ENCODE measurements around the gene CMSS1. TPM values are rescaled to one million over a fixed set of nuclear protein-coding genes. Genes with fewer than 3 reads are reported as not detected.
"Not testable (repeated sequence)": the region's sequence is repeated elsewhere in the genome, so short reads cannot be mapped to it uniquely, and the experiment has no call there.

Gene CMSS1
- total and polyA plus RNA-seq, 11 donors: 13.5 to 48.4 (median 34.8) TPM

DNA sequence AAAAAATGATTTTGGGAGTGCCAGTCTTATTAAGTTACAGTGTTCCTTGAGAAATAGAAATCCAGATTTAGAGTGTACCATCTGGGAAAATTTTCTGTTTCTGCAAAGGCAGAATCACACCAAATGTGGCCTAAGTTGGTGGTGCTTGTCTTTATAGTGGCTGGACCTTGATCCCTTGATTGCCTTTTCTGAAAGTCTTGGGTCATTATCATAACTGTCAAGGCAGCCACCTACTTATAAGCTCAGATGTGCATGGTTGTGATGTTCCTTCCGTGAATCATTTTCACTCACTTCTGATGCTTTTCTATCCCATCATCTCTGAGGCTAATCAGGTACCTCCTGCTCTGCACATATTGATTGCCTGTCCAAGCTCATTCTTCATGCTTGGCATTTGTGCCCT is 20.1 kb downstream of the CMSS1 start:
- 94 to 100% (median 95%) methylated on average over 1 of the region's 1 CpG for WGBS, 4 donors
- H3K27ac ChIP-seq: no peak overlapping the region
- TF ChIP-seq POLR2A (IDR thresholded peaks at IDR 0.05): no peak
- TF ChIP-seq, protein P1, sequence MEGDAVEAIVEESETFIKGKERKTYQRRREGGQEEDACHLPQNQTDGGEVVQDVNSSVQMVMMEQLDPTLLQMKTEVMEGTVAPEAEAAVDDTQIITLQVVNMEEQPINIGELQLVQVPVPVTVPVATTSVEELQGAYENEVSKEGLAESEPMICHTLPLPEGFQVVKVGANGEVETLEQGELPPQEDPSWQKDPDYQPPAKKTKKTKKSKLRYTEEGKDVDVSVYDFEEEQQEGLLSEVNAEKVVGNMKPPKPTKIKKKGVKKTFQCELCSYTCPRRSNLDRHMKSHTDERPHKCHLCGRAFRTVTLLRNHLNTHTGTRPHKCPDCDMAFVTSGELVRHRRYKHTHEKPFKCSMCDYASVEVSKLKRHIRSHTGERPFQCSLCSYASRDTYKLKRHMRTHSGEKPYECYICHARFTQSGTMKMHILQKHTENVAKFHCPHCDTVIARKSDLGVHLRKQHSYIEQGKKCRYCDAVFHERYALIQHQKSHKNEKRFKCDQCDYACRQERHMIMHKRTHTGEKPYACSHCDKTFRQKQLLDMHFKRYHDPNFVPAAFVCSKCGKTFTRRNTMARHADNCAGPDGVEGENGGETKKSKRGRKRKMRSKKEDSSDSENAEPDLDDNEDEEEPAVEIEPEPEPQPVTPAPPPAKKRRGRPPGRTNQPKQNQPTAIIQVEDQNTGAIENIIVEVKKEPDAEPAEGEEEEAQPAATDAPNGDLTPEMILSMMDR (IDR thresholded peaks at IDR 0.05): no peak
- H3K4me3 ChIP-seq: no peak overlapping the region
- no peaks in the 10 kb centered on the region for H3K27me3 ChIP-seq
- no peaks in the 10 kb centered on the region for H3K9me3 ChIP-seq
- peaks cover 0 to 4% (median 0%) of the 10 kb centered on the region in 9 donors for H3K36me3 ChIP-seq
- intact Hi-C loops (cut with DNase I): loop anchor here in 4 of 10 donors (5.0 to 10.0 kb wide), 3 partner anchors 225 to 567 kb away; partner anchors contain the start of genes LNP1 (in 1 of the 4) and TOMM70 (in 1 of the 4)
- no peak for ATAC-seq
- no peak for DNase-seq
- H3K4me1 ChIP-seq: peaks cover 0 to 45% (median 16%) of the 10 kb centered on the region in 12 donors

DNA sequence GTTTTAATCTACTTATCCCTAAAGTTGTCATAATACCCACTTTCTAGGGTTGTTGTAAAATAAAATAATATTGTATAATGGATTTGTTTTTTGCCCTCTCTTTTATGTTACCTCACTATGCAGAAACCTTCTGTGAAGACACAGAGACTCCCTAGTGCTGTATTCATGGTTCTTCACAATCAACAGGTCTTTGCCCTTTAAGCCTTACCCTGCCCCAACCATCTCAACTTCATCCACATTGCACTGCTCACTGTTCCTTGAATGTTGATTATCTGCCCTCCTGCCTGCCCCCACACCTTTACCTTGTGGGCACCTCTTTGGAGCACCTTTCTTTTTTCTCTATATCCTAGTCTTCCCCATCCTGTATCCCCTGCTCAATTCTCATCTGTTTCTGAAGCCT is 21.1 kb downstream of the CMSS1 start:
- no peak for ATAC-seq
- intact Hi-C loops (cut with DNase I): loop anchor here in 4 of 10 donors (5.0 to 10.0 kb wide), 3 partner anchors 224 to 566 kb away; partner anchors contain the start of genes LNP1 (in 1 of the 4) and TOMM70 (in 1 of the 4)
- DNase-seq: no peak

DNA sequence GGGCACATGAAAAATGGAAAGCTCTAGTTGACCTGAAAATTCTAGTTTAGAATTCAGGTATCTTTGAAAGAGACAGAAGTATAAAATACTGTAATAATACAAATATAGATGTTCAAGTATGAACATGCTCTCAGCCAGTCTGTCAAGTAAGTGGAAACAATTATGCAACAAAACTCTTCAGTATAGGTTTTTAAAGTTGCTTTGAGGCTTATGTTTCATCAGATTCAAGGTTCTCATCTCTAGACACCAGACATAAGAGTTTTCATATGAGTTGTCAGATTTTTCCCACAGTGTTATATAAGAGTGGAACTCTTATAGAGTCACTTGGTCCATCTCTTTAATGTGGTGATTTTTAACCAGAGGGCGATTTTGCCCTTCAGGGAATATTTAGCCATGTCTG is 22.0 kb downstream of the CMSS1 start:
- ATAC-seq (no peak), DNase-seq (no peak)
- TF ChIP-seq POLR2A (IDR thresholded peaks at IDR 0.05): no peak
- TF ChIP-seq, protein P1 (IDR thresholded peaks at IDR 0.05): no peak
- Histone ChIP-seq H3K4me1 (peaks cover 0 to 47% (median 25%) of the 10 kb centered on the region in 12 donors), H3K36me3 (peaks cover 0 to 4% (median 0%) of the 10 kb centered on the region in 9 donors), H3K4me3 (no peak overlapping the region), H3K9me3 (no peaks in the 10 kb centered on the region), H3K27ac (no peak overlapping the region), H3K27me3 (no peaks in the 10 kb centered on the region)
- intact Hi-C loops (cut with DNase I): loop anchor here in 9 of 10 donors (5.0 to 10.0 kb wide), 8 partner anchors 165 to 565 kb away; partner anchors contain the start of genes LNP1 (in 1 of the 9) and TOMM70 (in 1 of the 9)
- WGBS, 4 donors: 86 to 95% (median 86%) methylated on average over 1 of the region's 1 CpG

More for the DNA sequence above, 21.1 kb downstream of the CMSS1 start:
- TF ChIP-seq, protein P1 (IDR thresholded peaks at IDR 0.05): no peak
- no peak for TF ChIP-seq POLR2A (IDR thresholded peaks at IDR 0.05)
- Histone ChIP-seq H3K27me3 (no peaks in the 10 kb centered on the region), H3K9me3 (no peaks in the 10 kb centered on the region), H3K27ac (no peak overlapping the region), H3K36me3 (peaks cover 0 to 4% (median 0%) of the 10 kb centered on the region in 9 donors), H3K4me1 (peaks cover 0 to 47% (median 17%) of the 10 kb centered on the region in 12 donors), H3K4me3 (no peak overlapping the region)

DNA sequence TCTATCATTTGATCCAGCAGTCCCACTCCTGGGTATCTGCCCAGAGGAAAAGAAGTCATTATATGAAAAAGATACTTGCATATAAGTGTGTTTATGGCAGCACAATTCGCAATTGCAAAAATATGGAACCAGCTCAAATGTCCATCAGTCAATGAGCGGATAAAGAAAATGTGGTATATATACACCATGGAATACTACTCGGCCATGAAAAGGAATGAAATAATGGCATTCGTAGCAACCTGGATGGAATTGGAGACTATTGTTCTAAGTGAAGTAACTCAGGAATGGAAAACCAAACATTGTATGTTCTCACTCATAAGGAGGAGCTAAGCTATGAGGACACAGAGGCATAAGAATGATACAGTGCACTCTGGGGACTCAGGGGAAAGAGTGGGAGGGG is 24.3 kb downstream of the CMSS1 start:
- not testable (repeated sequence) for DNase-seq, H3K4me3 ChIP-seq, H3K27me3 ChIP-seq, ATAC-seq, H3K36me3 ChIP-seq, H3K9me3 ChIP-seq, H3K27ac ChIP-seq
- peaks cover 9 to 56% (median 45%) of the 10 kb centered on the region in 12 donors for H3K4me1 ChIP-seq
- whole genome bisulfite sequencing, 4 donors: 96 to 97% (median 97%) methylated on average over 4 of the region's 4 CpGs
- intact Hi-C loops (cut with DNase I): loop anchor here (2.0 to 10.0 kb wide), 7 partner anchors 163 to 413 kb away; no protein-coding TSS in a partner anchor

All from heart left ventricle (tissue), 16 donors.